OCI-LY7 (cell line): Measurements from ENCODE around the gene CMTM1. TPM values are rescaled to one million over a fixed set of nuclear protein-coding genes. Genes with fewer than 3 reads are reported as not detected.

Experiments
- BruUV-seq: library from RNA; stranded (reverse); fragments of 400-500 nt; replicated peaks from 2 replicates; lab custom pipeline; 2021; lab: Mats Ljungman, UMichigan
- CTCF ChIA-PET: fragments of 300-600 bp; sonication (Branson Sonifier 250); formaldehyde crosslinking; loops from one replicate; lab custom pipeline; 2022; ENCODE audit warnings: antibody characterized with exemption; ENCODE audit not compliant: unreplicated experiment; lab: Charles Lee
- POLR2A ChIA-PET: fragments of 300-600 bp; sonication (Branson Sonifier 250); formaldehyde crosslinking; loops from one replicate; lab custom pipeline; 2022; ENCODE audit warnings: antibody characterized with exemption; lab: Charles Lee
- DNase-seq: peaks from one replicate; pipeline ENCODE4 v3.0.0-alpha.2; 2015; ENCODE audit warnings: low spot score
- H2AFZ ChIP-seq: fragments of 200-600 bp; sonication (generic), shearing (Covaris generic); 2 replicates; pipeline ENCODE4 v1.6.1; 2014; ENCODE audit warnings: mild to moderate bottlenecking, antibody characterized with exemption, low read length, moderate library complexity
- H3K27ac ChIP-seq: fragments of 200-600 bp; sonication (generic); 2 replicates; pipeline ENCODE4 v1.5.1; 2014; ENCODE audit warnings: mixed run types, low read depth, mild to moderate bottlenecking, moderate library complexity, low read length, inconsistent platforms; ENCODE audit not compliant: poor library complexity, severe bottlenecking
- H3K36me3 ChIP-seq: fragments of 200-600 bp; sonication (generic); 2 replicates; pipeline ENCODE4 v1.6.1; 2014; ENCODE audit warnings: mild to moderate bottlenecking, antibody characterized with exemption, low read length, moderate library complexity, mixed read lengths; ENCODE audit not compliant: insufficient read depth
- H3K4me1 ChIP-seq: fragments of 200-600 bp; sonication (generic); 2 replicates; pipeline ENCODE4 v1.5.1; 2014; ENCODE audit warnings: mild to moderate bottlenecking, low read length; ENCODE audit not compliant: insufficient read depth, poor library complexity, severe bottlenecking
- H3K4me2 ChIP-seq: fragments of 200-600 bp; sonication (generic); 2 replicates; pipeline ENCODE4 v1.6.1; 2014; ENCODE audit warnings: mild to moderate bottlenecking, low read length
- H3K4me3 ChIP-seq: fragments of 200-600 bp; sonication (generic); 2 replicates; pipeline ENCODE4 v1.5.1; 2014; ENCODE audit warnings: mild to moderate bottlenecking, low read depth, low read length; ENCODE audit not compliant: poor library complexity, severe bottlenecking
- H3K79me2 ChIP-seq: fragments of 200-600 bp; sonication (generic); 2 replicates; pipeline ENCODE4 v1.6.1; 2016; ENCODE audit warnings: low read depth, mild to moderate bottlenecking, low read length, moderate library complexity, mixed read lengths; ENCODE audit not compliant: insufficient read depth
- H3K9me2 ChIP-seq: fragments of 200-600 bp; sonication (generic); 2 replicates; pipeline ENCODE4 v1.6.1; 2016; ENCODE audit warnings: mild to moderate bottlenecking, low read length, mixed read lengths; ENCODE audit not compliant: insufficient read depth
- H3K9me3 ChIP-seq: fragments of 200-600 bp; sonication (generic); 2 replicates; pipeline ENCODE4 v1.6.1; 2014; ENCODE audit warnings: mild to moderate bottlenecking, mixed run types, low read length, mixed read lengths
- H4K20me1 ChIP-seq: fragments of 200-600 bp; sonication (generic); 2 replicates; pipeline ENCODE4 v1.6.1; 2014; ENCODE audit warnings: mild to moderate bottlenecking, antibody characterized with exemption, low read length, moderate library complexity, mixed read lengths; ENCODE audit not compliant: insufficient read depth
- EZH2phosphoT487 ChIP-seq: fragments of 200-600 bp; sonication (generic); IDR thresholded peaks from 2 replicates; pipeline ENCODE4 v1.6.1; 2018; ENCODE audit warnings: low read depth, borderline replicate concordance, mild to moderate bottlenecking, mixed run types, antibody characterized with exemption, low read length, moderate library complexity, mixed read lengths
- intact Hi-C: fragments of 100-400 bp; cut with micrococcal nuclease; formaldehyde crosslinking; loops from one replicate; pipeline ENCODE4 v1.10.0; 2022; ENCODE audit not compliant: unreplicated experiment
- total RNA-seq, 2 experiments: library from RNA; depleted of rRNA in 1 of 2; stranded (reverse); fragments of >200 nt in 1 of 2; shearing (Covaris generic) in 1 of 2; gene quantifications; 2 replicates each; pipeline ENCODE4 v1.2.3, GENCODE V29; 2014 to 2022
- TF ChIP-seq, protein P1 (sequence below): fragments of 200-600 bp; sonication (generic); conservative IDR thresholded peaks from 2 replicates; pipeline ENCODE4 v1.5.1; 2014; ENCODE audit warnings: mild to moderate bottlenecking, antibody characterized with exemption, low read length, moderate library complexity, mixed read lengths

CMTM1 gene
- total RNA-seq, 2 experiments from 2014 or later = 8.5 to 10.6 TPM

GRCh38 chr16:66612422-66612821 lies 46.2 kb downstream of the CMTM1 start:
- BruUV-seq = no TSS peak
- Histone ChIP-seq H3K27ac (no peak overlapping the region), H3K36me3 (peaks cover 46% of the 10 kb centered on the region), H3K9me2 (no peaks in the 10 kb centered on the region), H3K9me3 (no peaks in the 10 kb centered on the region), H3K4me2 (no peak overlapping the region), H4K20me1 (no peaks in the 10 kb centered on the region), H3K4me1 (peaks cover 14% of the 10 kb centered on the region), H3K4me3 (no peak overlapping the region), H2AFZ (no peak overlapping the region), H3K79me2 (no peaks in the 10 kb centered on the region)
- CTCF ChIA-PET = no interaction called here
- DNase-seq = no peak
- POLR2A ChIA-PET = interaction anchor here (0.7 kb wide), 1 partner anchor 201 kb away, joined by 4 read pairs; no protein-coding TSS in a partner anchor
- TF ChIP-seq, protein P1, sequence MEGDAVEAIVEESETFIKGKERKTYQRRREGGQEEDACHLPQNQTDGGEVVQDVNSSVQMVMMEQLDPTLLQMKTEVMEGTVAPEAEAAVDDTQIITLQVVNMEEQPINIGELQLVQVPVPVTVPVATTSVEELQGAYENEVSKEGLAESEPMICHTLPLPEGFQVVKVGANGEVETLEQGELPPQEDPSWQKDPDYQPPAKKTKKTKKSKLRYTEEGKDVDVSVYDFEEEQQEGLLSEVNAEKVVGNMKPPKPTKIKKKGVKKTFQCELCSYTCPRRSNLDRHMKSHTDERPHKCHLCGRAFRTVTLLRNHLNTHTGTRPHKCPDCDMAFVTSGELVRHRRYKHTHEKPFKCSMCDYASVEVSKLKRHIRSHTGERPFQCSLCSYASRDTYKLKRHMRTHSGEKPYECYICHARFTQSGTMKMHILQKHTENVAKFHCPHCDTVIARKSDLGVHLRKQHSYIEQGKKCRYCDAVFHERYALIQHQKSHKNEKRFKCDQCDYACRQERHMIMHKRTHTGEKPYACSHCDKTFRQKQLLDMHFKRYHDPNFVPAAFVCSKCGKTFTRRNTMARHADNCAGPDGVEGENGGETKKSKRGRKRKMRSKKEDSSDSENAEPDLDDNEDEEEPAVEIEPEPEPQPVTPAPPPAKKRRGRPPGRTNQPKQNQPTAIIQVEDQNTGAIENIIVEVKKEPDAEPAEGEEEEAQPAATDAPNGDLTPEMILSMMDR = no peak
- no peak for TF ChIP-seq EZH2phosphoT487
- intact Hi-C loops = no loop called here

GRCh38 chr16:66614161-66614802 lies 48.0 kb downstream of the CMTM1 start:
- no peak overlapping the region for H3K27ac ChIP-seq
- H3K4me3 ChIP-seq = no peak overlapping the region
- H3K36me3 ChIP-seq = peaks cover 38% of the 10 kb centered on the region
- no peaks in the 10 kb centered on the region for H3K9me3 ChIP-seq
- no peak for DNase-seq
- intact Hi-C loops = no loop called here
- H4K20me1 ChIP-seq = no peaks in the 10 kb centered on the region
- peaks cover 16% of the 10 kb centered on the region for H3K4me1 ChIP-seq
- ChIA-PET POLR2A (no interaction called here), CTCF (no interaction called here)
- H2AFZ ChIP-seq = no peak overlapping the region
- no peak overlapping the region for H3K4me2 ChIP-seq
- no peaks in the 10 kb centered on the region for H3K9me2 ChIP-seq
- BruUV-seq = no TSS peak
- TF ChIP-seq, protein P1 = no peak
- TF ChIP-seq EZH2phosphoT487 = no peak
- H3K79me2 ChIP-seq = no peaks in the 10 kb centered on the region

DNA sequence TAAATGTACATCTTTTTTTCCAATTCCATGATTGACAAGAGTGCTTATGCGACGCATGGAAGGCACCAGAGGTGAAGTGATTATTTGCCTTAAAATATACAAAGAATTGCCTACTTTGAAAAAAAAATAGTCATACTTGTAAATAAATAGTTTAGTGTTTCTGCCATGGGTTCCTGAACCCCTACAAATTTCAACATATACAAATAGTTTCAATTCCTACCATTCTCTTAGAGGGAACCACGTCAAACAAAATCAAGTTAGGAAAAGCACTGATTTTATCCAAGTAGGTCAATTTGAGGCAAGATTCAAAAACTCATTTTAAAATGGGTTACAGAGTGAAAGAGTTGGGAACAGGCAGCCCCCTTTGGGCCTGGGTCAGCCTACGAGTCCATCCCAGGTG lies 49.9 kb downstream of the CMTM1 start:
- TF ChIP-seq EZH2phosphoT487 = no peak
- TF ChIP-seq, protein P1 = no peak
- H3K4me2 ChIP-seq = no peak overlapping the region
- H3K79me2 ChIP-seq = no peaks in the 10 kb centered on the region
- no TSS peak for BruUV-seq
- ChIA-PET CTCF (no interaction called here), POLR2A (no interaction called here)
- no peak overlapping the region for H2AFZ ChIP-seq
- H3K9me3 ChIP-seq = no peaks in the 10 kb centered on the region
- no peaks in the 10 kb centered on the region for H3K9me2 ChIP-seq
- no peak overlapping the region for H3K4me3 ChIP-seq
- H3K36me3 ChIP-seq = peaks cover 23% of the 10 kb centered on the region; the same call in 1 of the 2 replicates
- intact Hi-C loops = loop anchor here (5.0 kb wide), 1 partner anchor 136 kb away; the partner anchor contains the start of gene DYNC1LI2
- H3K27ac ChIP-seq = no peak overlapping the region
- peaks cover 27% of the 10 kb centered on the region for H3K4me1 ChIP-seq
- H4K20me1 ChIP-seq = no peaks in the 10 kb centered on the region
- DNase-seq = no peak
